ENCODE results near the gene ZNF74.

- TF ChIP-seq CTCF (conservative IDR thresholded peaks at IDR 0.05) (no peak), ZFX (IDR thresholded peaks at IDR 0.05) (no peak)
Measured at GRCh38 chr22:20436768-20437612, 43.0 kb downstream of the ZNF74 start.
